RWPE2 (cell line): ENCODE data around the gene MACROD2.
A peak's percentile ranks its signal among the peaks of the same experiment; 100 is the strongest.
"Not testable (repeated sequence)": the region's sequence is repeated elsewhere in the genome, so short reads cannot be mapped to it uniquely, and the experiment has no call there.

Experiments used
- ATAC-seq: fragments of 200-7000 bp; cut with Tn5 transposase; 3 replicates; pipeline ENCODE4 v1.9.1; 2021; ENCODE audit warnings: low read depth
- DNase-seq: peaks from one replicate; pipeline ENCODE4 v3.0.0-alpha.2; 2020; ENCODE audit warnings: low spot score
- H3K27ac ChIP-seq: fragments of 450-650 bp; 2 replicates; pipeline ENCODE4 v1.5.1; 2017; ENCODE audit warnings: mild to moderate bottlenecking; ENCODE audit not compliant: poor library complexity, severe bottlenecking
- H3K27me3 ChIP-seq: fragments of 250-450 bp; sonication (Bioruptor Pico); 2 replicates; pipeline ENCODE4 v1.5.1; 2021; ENCODE audit warnings: mild to moderate bottlenecking, moderate library complexity; ENCODE audit not compliant: insufficient read depth, poor library complexity, severe bottlenecking
- H3K36me3 ChIP-seq: fragments of 250-450 bp; sonication (Bioruptor Pico); 2 replicates; pipeline ENCODE4 v1.5.1; 2020; ENCODE audit warnings: low read depth, mild to moderate bottlenecking, moderate library complexity
- H3K4me1 ChIP-seq: fragments of 250-450 bp; sonication (Bioruptor Pico); 2 replicates; pipeline ENCODE4 v1.5.1; 2021; ENCODE audit warnings: mild to moderate bottlenecking, moderate library complexity; ENCODE audit not compliant: insufficient read depth, poor library complexity, severe bottlenecking
- H3K4me3 ChIP-seq: fragments of 250-450 bp; sonication (Bioruptor Pico); 2 replicates; pipeline ENCODE4 v1.5.1; 2021; ENCODE audit warnings: mild to moderate bottlenecking, moderate library complexity; ENCODE audit not compliant: severe bottlenecking
- H3K9me3 ChIP-seq: fragments of 250-450 bp; sonication (Bioruptor Pico); 2 replicates; pipeline ENCODE4 v1.5.1; 2021; ENCODE audit warnings: mild to moderate bottlenecking, moderate library complexity; ENCODE audit not compliant: severe bottlenecking
- TF ChIP-seq, protein P1 (sequence below): fragments of 450-650 bp; IDR thresholded peaks from one replicate; pipeline ENCODE4 v1.5.1; 2017; ENCODE audit warnings: mild to moderate bottlenecking, moderate library complexity; ENCODE audit not compliant: poor library complexity, severe bottlenecking

The MACROD2 gene

DNA sequence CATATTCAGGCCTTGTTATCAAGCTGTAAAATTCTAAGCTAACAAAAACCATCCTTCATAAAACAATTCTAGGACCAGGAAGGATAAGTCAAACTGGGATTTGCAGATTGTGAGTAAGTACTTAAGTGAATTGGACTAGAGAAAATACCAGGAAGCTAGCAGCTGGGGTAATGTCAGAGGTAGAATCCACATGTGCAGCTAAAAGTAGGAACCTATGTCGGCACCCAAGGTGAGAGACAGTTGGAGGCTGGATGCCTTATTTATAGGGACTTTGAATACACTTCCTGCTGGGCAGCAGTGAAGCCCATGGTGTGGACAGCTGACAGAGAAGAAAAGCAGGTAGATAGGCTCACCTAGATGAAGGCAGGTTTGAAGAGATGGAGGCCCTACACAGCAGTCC is 214.8 kb downstream of the MACROD2 start:
- TF ChIP-seq, protein P1, sequence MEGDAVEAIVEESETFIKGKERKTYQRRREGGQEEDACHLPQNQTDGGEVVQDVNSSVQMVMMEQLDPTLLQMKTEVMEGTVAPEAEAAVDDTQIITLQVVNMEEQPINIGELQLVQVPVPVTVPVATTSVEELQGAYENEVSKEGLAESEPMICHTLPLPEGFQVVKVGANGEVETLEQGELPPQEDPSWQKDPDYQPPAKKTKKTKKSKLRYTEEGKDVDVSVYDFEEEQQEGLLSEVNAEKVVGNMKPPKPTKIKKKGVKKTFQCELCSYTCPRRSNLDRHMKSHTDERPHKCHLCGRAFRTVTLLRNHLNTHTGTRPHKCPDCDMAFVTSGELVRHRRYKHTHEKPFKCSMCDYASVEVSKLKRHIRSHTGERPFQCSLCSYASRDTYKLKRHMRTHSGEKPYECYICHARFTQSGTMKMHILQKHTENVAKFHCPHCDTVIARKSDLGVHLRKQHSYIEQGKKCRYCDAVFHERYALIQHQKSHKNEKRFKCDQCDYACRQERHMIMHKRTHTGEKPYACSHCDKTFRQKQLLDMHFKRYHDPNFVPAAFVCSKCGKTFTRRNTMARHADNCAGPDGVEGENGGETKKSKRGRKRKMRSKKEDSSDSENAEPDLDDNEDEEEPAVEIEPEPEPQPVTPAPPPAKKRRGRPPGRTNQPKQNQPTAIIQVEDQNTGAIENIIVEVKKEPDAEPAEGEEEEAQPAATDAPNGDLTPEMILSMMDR: no peak
- Histone ChIP-seq H3K9me3 (no peaks in the 10 kb centered on the region), H3K27ac (no peak overlapping the region), H3K4me1 (no peaks in the 10 kb centered on the region), H3K27me3 (no peaks in the 10 kb centered on the region), H3K36me3 (no peaks in the 10 kb centered on the region), H3K4me3 (no peak overlapping the region)
- DNase-seq (no peak), ATAC-seq (no peak)

DNA sequence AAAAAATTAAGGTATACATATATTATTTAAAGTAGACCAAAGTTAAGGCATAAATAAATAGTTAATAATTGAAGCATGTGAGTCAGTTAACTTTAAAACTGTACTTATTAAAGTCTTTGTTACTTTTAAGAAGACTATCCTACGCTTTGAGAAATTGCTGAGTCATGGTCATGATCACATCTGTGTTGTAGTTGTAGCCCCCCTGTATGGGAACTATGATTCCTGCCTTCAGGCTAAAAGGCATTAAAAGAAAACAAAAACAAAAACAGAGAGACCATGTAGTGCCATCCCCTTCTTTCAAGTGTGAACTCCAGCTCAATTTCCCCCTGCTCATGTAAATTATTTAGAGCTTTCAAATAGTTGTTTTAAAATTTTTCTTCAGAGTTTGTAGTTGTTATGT is 218.7 kb downstream of the MACROD2 start:
- H3K36me3 ChIP-seq: no peaks in the 10 kb centered on the region
- DNase-seq (no peak), ATAC-seq (no peak)
- TF ChIP-seq, protein P1: no peak
- H3K4me1 ChIP-seq: no peaks in the 10 kb centered on the region
- H3K27me3 ChIP-seq: no peaks in the 10 kb centered on the region
- H3K4me3 ChIP-seq: no peak overlapping the region
- H3K27ac ChIP-seq: no peak overlapping the region
- no peaks in the 10 kb centered on the region for H3K9me3 ChIP-seq

DNA sequence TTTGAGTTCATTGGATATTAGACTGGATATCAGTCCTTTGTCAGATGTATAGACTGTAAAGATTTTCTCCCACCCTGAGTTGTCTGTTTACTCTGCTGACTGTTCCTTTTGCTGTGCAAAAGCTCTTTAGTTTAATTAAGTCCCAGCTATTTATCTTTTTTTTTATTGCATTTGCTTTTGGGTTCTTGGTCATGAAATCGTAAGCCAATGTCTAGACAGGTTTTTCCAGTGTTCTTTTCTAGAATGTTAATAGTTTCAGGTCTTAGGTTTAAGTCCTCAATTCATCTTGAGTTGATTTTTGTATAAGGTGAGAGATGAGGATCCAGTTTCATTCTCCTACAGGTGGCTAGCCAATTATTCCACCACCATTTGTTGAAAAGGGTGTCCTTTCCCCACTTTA is 220.6 kb downstream of the MACROD2 start:
- not testable (repeated sequence) for H3K27ac ChIP-seq, DNase-seq, ATAC-seq

DNA sequence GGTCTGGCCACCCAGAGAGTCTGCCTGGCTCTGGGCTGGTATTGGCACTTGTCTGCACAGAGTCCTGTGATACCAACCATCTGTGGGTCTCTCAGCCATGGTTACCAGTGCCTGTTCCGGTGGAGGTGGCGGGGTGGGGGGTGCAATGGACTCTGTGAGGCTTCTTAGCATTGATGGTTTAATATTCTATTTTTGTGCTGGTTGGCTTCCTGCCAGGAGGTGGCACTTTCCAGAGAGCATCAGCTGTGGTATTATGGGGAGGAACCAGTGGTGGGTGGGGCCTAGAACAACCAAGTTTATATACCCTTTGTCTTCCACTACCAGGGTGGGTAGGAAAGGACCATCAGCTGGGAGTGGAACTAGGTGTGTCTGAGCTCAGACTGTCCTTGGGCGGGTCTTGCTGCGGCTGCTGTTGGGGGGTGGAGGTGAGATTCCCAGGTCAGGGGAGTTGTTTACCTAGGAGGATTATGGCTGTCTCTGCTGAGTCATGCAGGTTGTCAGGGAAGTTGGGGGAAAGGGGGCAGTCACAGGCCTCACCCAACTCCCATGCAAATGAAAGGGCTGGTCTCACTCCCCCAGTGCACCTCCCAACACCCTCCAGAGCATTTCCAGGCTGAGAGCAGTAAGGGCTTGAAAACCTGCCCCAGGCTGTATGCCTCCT is 224.6 kb downstream of the MACROD2 start:
- H3K36me3 ChIP-seq: no peaks in the 10 kb centered on the region
- DNase-seq (peak; percentile 82), ATAC-seq (peak; percentile 90)
- H3K27me3 ChIP-seq: no peaks in the 10 kb centered on the region
- H3K4me1 ChIP-seq: peaks cover 18% of the 10 kb centered on the region
- H3K4me3 ChIP-seq: no peak overlapping the region
- H3K27ac ChIP-seq: peak overlapping the region; percentile 44
- TF ChIP-seq, protein P1: no peak
- H3K9me3 ChIP-seq: no peaks in the 10 kb centered on the region

More for the DNA sequence above, 220.6 kb downstream of the MACROD2 start:
- not testable (repeated sequence) for H3K9me3 ChIP-seq, H3K4me3 ChIP-seq, H3K27me3 ChIP-seq, H3K36me3 ChIP-seq
- peaks cover 11% of the 10 kb centered on the region for H3K4me1 ChIP-seq

DNA sequence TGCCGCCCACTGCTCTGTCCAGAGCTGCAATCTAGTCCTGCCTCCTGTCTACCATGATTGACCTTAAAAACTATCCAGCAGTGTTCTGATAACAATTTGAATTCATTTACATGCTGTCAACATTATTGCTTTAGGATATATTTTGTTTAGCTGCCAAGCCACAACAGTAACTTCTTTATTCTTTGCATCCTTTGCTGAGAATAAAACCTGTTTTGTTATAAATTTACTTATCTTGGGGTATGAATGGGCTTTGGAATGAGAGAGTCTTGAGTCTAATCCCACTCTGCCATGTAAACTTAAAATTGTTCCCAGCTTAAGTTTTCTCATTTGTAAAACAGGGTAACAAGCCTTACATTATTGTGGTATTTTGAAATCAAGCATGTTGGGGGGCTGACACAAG is 225.7 kb downstream of the MACROD2 start:
- H3K27ac ChIP-seq: peak overlapping the region; percentile 44
- ATAC-seq (no peak), DNase-seq (no peak)
- no peaks in the 10 kb centered on the region for H3K27me3 ChIP-seq
- H3K4me3 ChIP-seq: no peak overlapping the region
- peaks cover 25% of the 10 kb centered on the region for H3K4me1 ChIP-seq
- no peaks in the 10 kb centered on the region for H3K36me3 ChIP-seq
- TF ChIP-seq, protein P1: no peak
- H3K9me3 ChIP-seq: no peaks in the 10 kb centered on the region
